ENCODE data around the gene ACOT2.
"Not testable (repeated sequence)": the region's sequence is repeated elsewhere in the genome, so short reads cannot be mapped to it uniquely, and the experiment has no call there.

DNA sequence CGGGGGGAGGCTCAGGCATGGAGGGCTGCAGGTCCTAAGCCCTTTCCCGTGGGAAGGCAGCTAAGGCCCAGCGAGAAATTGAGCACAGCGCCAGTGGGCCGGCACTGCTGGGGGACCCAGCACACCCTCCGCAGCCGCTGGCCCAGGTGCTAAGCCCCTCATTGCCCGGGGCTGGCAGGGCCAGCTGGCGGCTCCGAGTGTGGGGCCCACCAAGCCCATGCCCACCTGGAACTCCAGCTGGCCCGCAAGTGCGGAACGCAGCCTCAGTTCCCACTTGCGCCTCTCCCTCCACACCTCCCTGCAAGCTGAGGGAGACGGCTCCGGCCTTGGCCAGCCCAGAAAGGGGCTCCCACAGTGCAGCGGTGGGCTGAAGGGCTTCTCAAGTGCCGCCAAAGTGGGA is 2.6 kb upstream of the ACOT2 start:
- TF ChIP-seq, protein P1, sequence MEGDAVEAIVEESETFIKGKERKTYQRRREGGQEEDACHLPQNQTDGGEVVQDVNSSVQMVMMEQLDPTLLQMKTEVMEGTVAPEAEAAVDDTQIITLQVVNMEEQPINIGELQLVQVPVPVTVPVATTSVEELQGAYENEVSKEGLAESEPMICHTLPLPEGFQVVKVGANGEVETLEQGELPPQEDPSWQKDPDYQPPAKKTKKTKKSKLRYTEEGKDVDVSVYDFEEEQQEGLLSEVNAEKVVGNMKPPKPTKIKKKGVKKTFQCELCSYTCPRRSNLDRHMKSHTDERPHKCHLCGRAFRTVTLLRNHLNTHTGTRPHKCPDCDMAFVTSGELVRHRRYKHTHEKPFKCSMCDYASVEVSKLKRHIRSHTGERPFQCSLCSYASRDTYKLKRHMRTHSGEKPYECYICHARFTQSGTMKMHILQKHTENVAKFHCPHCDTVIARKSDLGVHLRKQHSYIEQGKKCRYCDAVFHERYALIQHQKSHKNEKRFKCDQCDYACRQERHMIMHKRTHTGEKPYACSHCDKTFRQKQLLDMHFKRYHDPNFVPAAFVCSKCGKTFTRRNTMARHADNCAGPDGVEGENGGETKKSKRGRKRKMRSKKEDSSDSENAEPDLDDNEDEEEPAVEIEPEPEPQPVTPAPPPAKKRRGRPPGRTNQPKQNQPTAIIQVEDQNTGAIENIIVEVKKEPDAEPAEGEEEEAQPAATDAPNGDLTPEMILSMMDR (IDR thresholded peaks at IDR 0.05) = not testable (repeated sequence)
- not testable (repeated sequence) for TF ChIP-seq POLR2A (IDR thresholded peaks at IDR 0.05)

Data from body of pancreas (tissue), 4 donors.